ENCODE data around the gene TMC4.
A peak's percentile ranks its signal among the peaks of the same experiment; 100 is the strongest.
"Not testable (repeated sequence)": the region's sequence is repeated elsewhere in the genome, so short reads cannot be mapped to it uniquely, and the experiment has no call there.

Gene TMC4

GRCh38 chr19:54179921-54180461 is 7.0 kb upstream of the TMC4 start:
- DNase-seq (ENCODE audit: low read depth) = no peak

- no peak for DNase-seq (ENCODE audit: low read depth)
Measured at GRCh38 chr19:54179262-54179852, 6.4 kb upstream of the TMC4 start.

DNA sequence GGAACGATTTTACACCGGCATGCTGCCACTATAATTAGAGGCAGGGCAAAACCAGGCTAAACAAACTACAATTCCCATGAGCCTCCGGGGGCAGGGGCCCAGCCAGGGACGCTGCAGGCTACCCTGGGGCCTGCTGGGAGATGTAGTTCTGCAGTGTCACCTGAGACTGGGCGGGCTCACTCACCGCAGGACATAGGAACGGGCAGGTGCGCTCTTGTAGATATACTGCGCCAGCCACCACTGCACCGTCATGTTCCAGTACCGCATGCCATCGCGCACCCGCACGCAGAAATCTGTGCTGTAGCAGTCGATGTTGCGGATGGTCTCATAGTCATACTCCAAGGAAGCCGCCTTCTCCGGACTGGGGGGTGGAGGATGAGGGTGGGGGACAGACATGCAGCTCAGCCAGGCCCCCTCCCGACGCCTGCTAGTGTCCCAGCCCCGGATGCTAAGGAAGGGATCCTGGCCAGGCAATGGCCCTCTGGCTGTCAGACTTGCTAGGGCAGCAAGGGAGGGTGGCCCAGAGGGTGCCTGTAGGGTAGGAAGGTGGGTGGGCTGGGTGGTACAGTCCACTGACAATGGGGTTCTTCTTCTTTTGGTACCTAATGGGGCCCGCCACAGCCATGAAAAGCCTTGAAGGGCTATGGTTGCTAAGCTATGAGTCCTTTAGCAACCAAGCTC is 5.8 kb upstream of the TMC4 start:
- DNase-seq (ENCODE audit: low read depth) = no peak

GRCh38 chr19:54173951-54174834 is 1.2 kb upstream of the TMC4 start:
- DNase-seq (ENCODE audit: low read depth) = no peak

- DNase-seq (ENCODE audit: low read depth) = no peak
Measured at GRCh38 chr19:54173359-54173699, 369 bp upstream of the TMC4 start.

- not testable (repeated sequence) for DNase-seq (ENCODE audit: low read depth)
Measured at GRCh38 chr19:54171736-54172431, 1.1 kb downstream of the TMC4 start.

GRCh38 chr19:54169149-54169740 is 3.7 kb downstream of the TMC4 start:
- no peak for DNase-seq (ENCODE audit: low read depth)

DNA sequence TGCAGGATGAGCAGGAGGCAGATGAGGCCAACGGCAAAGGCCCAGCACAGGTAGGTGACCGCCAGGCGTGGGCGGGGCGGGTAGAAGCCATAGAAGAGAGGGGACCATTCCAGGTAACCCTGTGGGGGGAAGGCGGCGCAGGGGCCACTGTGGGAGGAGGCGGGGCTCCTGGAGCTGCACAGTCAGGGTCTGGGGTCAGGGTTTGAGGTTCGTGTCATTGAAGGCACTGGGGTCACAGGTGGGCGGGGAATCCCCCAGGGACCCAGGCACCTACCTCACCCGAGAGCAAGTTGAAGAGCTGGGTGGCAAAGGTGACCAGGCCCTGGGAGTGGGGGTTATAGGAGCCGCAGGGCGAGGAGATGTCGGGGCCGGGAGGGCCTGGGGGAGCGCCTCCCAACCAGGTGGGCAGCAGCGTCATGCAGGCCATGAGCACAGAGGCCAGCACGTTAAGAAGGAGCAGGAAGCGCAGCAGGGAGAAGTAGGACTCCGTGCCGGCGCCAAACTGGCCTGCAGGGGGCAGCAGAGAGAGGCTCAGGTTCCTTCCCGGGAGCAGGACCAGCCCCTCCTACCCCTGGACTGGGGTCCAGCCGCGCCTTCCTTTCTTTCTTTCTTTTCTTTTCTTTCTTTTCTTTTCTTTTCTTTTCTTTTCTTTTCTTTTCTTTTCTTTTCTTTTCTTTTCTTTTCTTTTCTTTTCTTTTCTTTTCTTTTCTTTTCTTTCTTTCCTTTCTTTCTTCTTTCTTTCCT is 4.6 kb downstream of the TMC4 start:
- peak; percentile 95 for DNase-seq (ENCODE audit: low read depth)

DNA sequence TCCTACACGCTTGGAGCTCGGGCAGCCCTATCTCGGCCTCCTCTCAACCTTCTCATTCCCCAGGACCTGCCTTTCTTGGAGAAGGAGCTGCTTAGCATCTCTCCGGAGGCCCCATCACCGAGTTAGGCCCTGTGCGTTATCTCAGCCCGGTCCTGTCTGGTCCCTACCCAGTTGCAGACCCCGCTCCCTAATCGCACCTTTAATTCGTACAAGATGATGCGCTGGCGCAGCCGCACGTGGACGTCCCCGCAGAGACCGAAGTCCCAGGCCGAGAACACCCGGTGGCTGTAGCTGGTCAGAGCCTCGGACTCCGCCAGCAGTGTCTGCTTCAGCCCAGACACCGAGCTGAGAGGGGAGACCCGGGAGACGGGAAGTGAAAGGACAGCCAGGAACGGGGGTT is 7.7 kb downstream of the TMC4 start:
- DNase-seq (ENCODE audit: low read depth) = no peak

DNA sequence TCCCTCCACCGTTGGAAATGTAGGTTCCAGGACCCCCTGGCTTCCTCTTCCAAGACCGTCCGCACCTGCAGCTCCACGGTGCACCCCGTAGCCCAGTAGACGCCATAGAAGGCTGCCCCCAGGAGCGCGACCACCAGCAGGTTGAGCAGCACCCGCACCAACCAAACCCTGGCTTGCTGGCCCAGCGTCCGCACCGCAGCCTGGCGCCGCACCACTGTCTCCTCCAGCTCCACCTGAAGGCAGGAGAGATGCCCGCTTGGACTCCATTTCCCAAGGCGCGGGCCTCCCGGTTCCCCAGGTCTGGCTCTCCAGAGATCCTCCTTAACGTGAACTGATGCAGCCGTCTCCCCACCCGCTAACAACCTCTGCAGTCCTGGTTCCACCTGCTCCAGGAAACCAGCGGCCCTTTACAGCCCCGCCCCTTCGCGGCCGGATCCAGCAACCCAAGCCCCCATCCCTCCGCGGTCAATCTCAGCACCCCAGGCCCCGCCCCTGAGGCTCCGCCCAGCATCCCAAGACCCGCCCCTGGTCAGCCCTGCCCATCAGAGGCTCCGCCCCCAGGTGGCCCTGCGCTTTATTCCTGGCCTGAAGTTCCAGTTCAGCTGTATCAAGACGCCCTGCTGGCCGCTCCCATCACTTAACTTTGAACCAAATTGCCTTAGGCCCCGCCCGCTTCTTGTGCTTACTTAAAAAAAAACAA is 8.4 kb downstream of the TMC4 start:
- DNase-seq (ENCODE audit: low read depth) = peak; percentile 44

DNA sequence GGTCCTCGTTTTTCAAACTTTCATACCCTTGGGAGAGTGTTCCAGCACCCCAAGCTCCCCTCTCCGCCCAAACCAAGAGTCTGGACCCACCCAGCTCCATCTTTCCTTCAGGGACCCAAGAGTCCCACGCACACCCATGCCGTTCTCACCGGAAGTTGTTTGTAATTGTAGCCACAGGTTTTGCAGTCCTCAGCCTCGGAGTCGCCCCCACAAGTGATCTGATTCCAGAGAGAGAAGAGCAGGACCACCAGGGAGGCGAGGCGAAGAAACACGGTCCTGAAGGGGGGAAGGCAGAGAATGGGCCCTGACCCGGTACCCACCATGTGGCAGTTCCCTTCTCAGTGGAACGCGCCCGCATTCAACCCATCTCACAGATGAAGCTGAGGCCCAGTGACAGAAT is 10.1 kb downstream of the TMC4 start:
- DNase-seq (ENCODE audit: low read depth) = no peak

- peak; percentile 71 for DNase-seq (ENCODE audit: low read depth)
Measured at GRCh38 chr19:54162241-54162805, 10.6 kb downstream of the TMC4 start.

DNA sequence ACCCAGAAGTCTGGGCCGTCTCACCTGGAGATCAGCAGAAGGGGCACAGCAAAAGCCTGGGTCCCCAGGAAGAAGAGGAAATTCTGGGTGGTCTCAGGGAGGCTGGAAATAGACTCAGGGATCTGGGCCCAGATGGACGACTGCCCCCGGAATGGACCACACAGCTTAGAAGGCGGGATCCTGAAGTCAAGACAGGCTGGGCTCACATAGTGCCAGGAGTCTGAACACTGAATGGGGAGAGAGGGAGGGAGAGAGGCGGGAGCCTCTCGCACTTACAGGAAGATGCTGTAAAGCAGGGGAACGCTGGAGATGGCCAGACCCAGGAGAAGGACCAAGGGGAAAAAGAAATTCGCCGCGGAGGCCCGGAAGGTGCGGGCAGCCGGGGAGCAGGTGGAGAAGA is 12.1 kb downstream of the TMC4 start:
- DNase-seq (ENCODE audit: low read depth) = no peak

GRCh38 chr19:54160182-54160811 is 12.7 kb downstream of the TMC4 start:
- no peak for DNase-seq (ENCODE audit: low read depth)

GRCh38 chr19:54159352-54160181 is 13.4 kb downstream of the TMC4 start, which contains the start of gene LENG1:
Gene LENG1 (minus strand): TSS chr19:54159721. CDS start chr19:54159695, 26 bp downstream.
- DNase-seq (ENCODE audit: low read depth) = peak; percentile 95

- DNase-seq (ENCODE audit: low read depth) = no peak
Measured at GRCh38 chr19:54158812-54159351, 14.1 kb downstream of the TMC4 start.

DNA sequence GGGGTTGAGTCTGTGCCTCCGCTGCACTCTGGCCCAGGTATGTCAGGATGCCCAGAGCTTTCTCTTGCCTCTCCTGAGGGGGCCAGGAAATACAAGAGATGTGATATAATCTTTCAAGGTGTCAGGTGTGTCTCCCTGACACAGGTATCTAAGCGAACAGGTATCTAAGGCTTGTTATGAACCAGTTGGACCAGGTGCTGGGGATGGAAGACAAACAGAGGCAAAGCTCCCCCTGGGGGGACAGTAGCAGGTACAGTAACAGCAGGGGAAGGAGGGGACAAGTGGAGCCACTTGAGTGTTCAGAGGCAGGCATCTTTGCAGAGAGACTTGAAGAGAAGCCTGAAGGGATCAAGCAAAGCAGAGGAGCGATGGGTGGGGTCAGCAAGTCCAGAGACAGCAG is 16.0 kb downstream of the TMC4 start:
- DNase-seq (ENCODE audit: low read depth) = no peak

- no peak for DNase-seq (ENCODE audit: low read depth)
Measured at GRCh38 chr19:54156490-54156889, 16.5 kb downstream of the TMC4 start.
